HepG2 (cell line): ENCODE measurements around the gene ATP5MK. TPM values are rescaled to one million over a fixed set of nuclear protein-coding genes. Genes with fewer than 3 reads are reported as not detected.

ENCODE experiments used
- ATAC-seq: fragments of 200-7000 bp; cut with Tn5 transposase; 3 replicates; pipeline ENCODE4 v1.9.1; 2020; ENCODE audit warnings: mild to moderate bottlenecking, moderate library complexity
- BruUV-seq: library from RNA; stranded (reverse); fragments of 400-500 nt; replicated peaks from 2 replicates; lab custom pipeline; 2021; lab: Mats Ljungman, UMichigan
- CTCF ChIA-PET: fragments of 300-600 bp; formaldehyde crosslinking; extraction: SDS; loops from one replicate; lab custom pipeline; 2021; ENCODE audit warnings: low total read pairs, inconsistent platforms, low intra/inter-chr PET ratio; lab: Yijun Ruan, JAX
- POLR2A ChIA-PET: fragments of 350-600 bp; sonication (Branson Sonifier 250); formaldehyde crosslinking; loops from one replicate; lab custom pipeline; 2020; ENCODE audit warnings: antibody characterized with exemption, inconsistent platforms; lab: Yijun Ruan, JAX
- DNase-seq: peaks from one replicate; pipeline ENCODE4 v3.0.0-alpha.2; 2015; ENCODE audit warnings: low spot score
- FAIRE-seq: peaks from 3 replicates; lab custom pipeline; 2011; peaks lifted over from hg19 to GRCh38; lab: Jason Lieb, UNC
- H2AFZ ChIP-seq: one replicate; pipeline ENCODE4 v1.6.1; 2011; ENCODE audit warnings: low read length, inconsistent platforms
- H3K27ac ChIP-seq: fragments of 300-600 bp; 3 replicates; pipeline ENCODE4 v1.8.0; 2011; ENCODE audit warnings: mixed run types, mild to moderate bottlenecking, mixed read lengths, low read length, inconsistent platforms; ENCODE audit not compliant: insufficient read depth; ENCODE audit errors: extremely low read length
- H3K27me3 ChIP-seq, 2 experiments: fragments of 200-600 bp in 1 of 2; 2 replicates in 1 of 2; 3 replicates in 1 of 2; pipeline versions ENCODE4 v1.6.0 to v1.8.0; 2011; ENCODE audit warnings: low read length in 2 of 2, mild to moderate bottlenecking in 2 of 2, moderate library complexity in 2 of 2, inconsistent platforms in 1 of 2; ENCODE audit not compliant: insufficient read depth in 2 of 2, control insufficient read depth in 1 of 2
- H3K36me3 ChIP-seq, 2 experiments: fragments of 200-600 bp in 1 of 2; replicated peaks in 1 of 2; 2 replicates in 1 of 2; 3 replicates in 1 of 2; pipeline versions ENCODE4 v1.5.1 to v1.8.0; 2011; ENCODE audit warnings: low read length in 2 of 2, inconsistent platforms in 1 of 2; ENCODE audit not compliant: insufficient read depth in 2 of 2, control insufficient read depth in 1 of 2
- H3K4me1 ChIP-seq: 2 replicates; pipeline ENCODE4 v1.5.1; 2012; ENCODE audit warnings: low read length, inconsistent platforms; ENCODE audit not compliant: insufficient read depth
- H3K4me2 ChIP-seq: 2 replicates; pipeline ENCODE4 v1.6.0; 2011; ENCODE audit warnings: low read depth, low read length, inconsistent platforms
- H3K4me3 ChIP-seq, 3 experiments: fragments of 200-600 bp in 1 of 3; sonication (generic), shearing (Covaris generic) in 1 of 3; replicated peaks in 1 of 3; 2 replicates each; pipeline ENCODE4 v1.5.1; 2011 to 2016; ENCODE audit warnings: low read length in 3 of 3, inconsistent platforms in 2 of 3, low read depth in 2 of 3, mild to moderate bottlenecking in 2 of 3, control low read depth in 1 of 3, mixed read lengths in 1 of 3; ENCODE audit not compliant: insufficient read depth in 1 of 3
- H3K79me2 ChIP-seq: one replicate; pipeline ENCODE4 v1.6.1; 2011; ENCODE audit warnings: low read length, inconsistent platforms; ENCODE audit not compliant: insufficient read depth
- H3K9ac ChIP-seq: 2 replicates; pipeline ENCODE4 v1.6.0; 2011; ENCODE audit warnings: mild to moderate bottlenecking, low read depth, low read length, inconsistent platforms; ENCODE audit not compliant: insufficient read depth
- H3K9me3 ChIP-seq: 2 replicates; pipeline ENCODE4 v1.5.1; 2012; ENCODE audit warnings: mild to moderate bottlenecking, low read length
- H4K20me1 ChIP-seq: 2 replicates; pipeline ENCODE4 v1.6.0; 2011; ENCODE audit warnings: inconsistent platforms, mild to moderate bottlenecking, low read length, moderate library complexity; ENCODE audit not compliant: insufficient read depth
- HOXD1 ChIP-seq: sonication (generic); formaldehyde crosslinking; IDR thresholded peaks from 2 replicates; pipeline ENCODE4 v1.5.0; 2020; ENCODE audit warnings: missing genetic modification reagents
- NR2F6 ChIP-seq, 2 experiments: IDR thresholded peaks; 2 replicates each; pipeline ENCODE4 v1.6.1; 2016; ENCODE audit warnings: antibody characterized with exemption in 1 of 2, mild to moderate bottlenecking in 1 of 2
- REPIN1 ChIP-seq: sonication (generic); formaldehyde crosslinking; IDR thresholded peaks from 2 replicates; pipeline ENCODE4 v1.8.0; 2022; ENCODE audit warnings: missing genetic modification reagents, low read depth, mild to moderate bottlenecking, borderline replicate concordance
- ZBTB1 ChIP-seq: sonication (generic); formaldehyde crosslinking; IDR thresholded peaks from 2 replicates; pipeline ENCODE4 v1.4.0; 2020; ENCODE audit warnings: missing genetic modification reagents, borderline replicate concordance
- ZFYVE20 ChIP-seq: sonication (generic); formaldehyde crosslinking; IDR thresholded peaks from 2 replicates; pipeline ENCODE4 v1.8.0; 2023; ENCODE audit warnings: low read depth, mild to moderate bottlenecking, moderate library complexity, missing genetic modification reagents, borderline replicate concordance
- ZNF709 ChIP-seq: sonication (generic); formaldehyde crosslinking; IDR thresholded peaks from 2 replicates; pipeline ENCODE4 v1.5.0; 2020; ENCODE audit warnings: mild to moderate bottlenecking, missing genetic modification reagents
- ZNF773 ChIP-seq: sonication (generic); formaldehyde crosslinking; IDR thresholded peaks from 2 replicates; pipeline ENCODE4 v1.4.0; 2020; ENCODE audit warnings: missing genetic modification reagents, borderline replicate concordance
- WGBS: methylation state at CpG from one replicate; pipeline ENCODE4 v1.1.6; 2017; ENCODE audit warnings: low lambda C conversion rate; 5-methylcytosine and 5-hydroxymethylcytosine counted together
- in situ Hi-C: cut with HindIII; loops from 2 replicates; pipeline ENCODE4 v1.10.0; 2017; ENCODE audit warnings: low pct_unique_long_range_greater_than_20kb; ENCODE audit not compliant: extremely low pct_ligation_motif_present
- intact Hi-C: fragments of 100-400 bp; cut with micrococcal nuclease; formaldehyde crosslinking; loops from one replicate; pipeline ENCODE4 v1.10.0; 2022; ENCODE audit not compliant: unreplicated experiment
- polyA plus RNA-seq, 8 experiments: library from polyadenylated mRNA; depleted of rRNA in 3 of 8; stranded (reverse) in 7 of 8; unstranded in 1 of 8; fragments of >200 nt; fragmentation: Illumina TruSeq in 4 of 8; extraction: Trizol in 4 of 8; gene quantifications; 2 replicates each; pipeline versions ENCODE4 v1.2.1 to v1.2.3, GENCODE V29; 2011 to 2016; ENCODE audit warnings: low read depth in 4 of 8, missing spikeins in 1 of 8, mixed read lengths in 1 of 8; ENCODE audit not compliant: insufficient read depth in 1 of 8
- total RNA-seq, 5 experiments: library from RNA; depleted of rRNA; stranded (reverse); fragments of >200 nt; fragmentation: Illumina TruSeq; extraction: Trizol; gene quantifications; 2 replicates each; pipeline ENCODE4 v1.2.3, GENCODE V29; 2016; ENCODE audit warnings: low read depth in 1 of 5
- TF ChIP-seq, protein P1 (sequence below): sonication (generic); formaldehyde crosslinking; IDR thresholded peaks from 2 replicates; pipeline ENCODE4 v1.4.0; 2020; ENCODE audit warnings: mild to moderate bottlenecking, missing genetic modification reagents

ATP5MK gene
- total and polyA plus RNA-seq, 2 of the 13 experiments (the other 11 are each of a cell fraction or from before 2014, with no cell fraction given), result 312 to 517 TPM

DNA sequence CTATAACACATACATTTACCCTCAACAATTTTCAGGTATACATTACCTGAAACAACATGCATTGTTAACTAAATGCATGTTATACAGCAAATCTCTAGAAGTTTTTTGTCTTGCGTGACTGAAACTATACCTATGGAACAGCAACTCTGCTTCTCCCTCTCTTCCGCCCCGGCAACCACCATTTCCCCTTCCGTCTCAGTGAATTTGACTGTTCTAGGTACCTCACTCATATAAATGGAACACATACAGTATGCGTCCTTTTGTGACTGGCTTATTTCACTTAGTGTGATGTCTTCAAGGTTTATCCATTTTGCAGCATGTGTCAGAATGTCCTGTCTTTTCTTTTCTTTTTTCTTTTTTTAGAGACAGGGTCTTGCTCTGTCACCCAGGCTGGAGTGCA is 33.4 kb upstream of the ATP5MK start:
- Histone ChIP-seq H3K4me2 (no peak overlapping the region), H3K9ac (no peak overlapping the region), H3K36me3 (peaks cover 30 to 76% of the 10 kb centered on the region in 2 experiments), H3K9me3 (no peaks in the 10 kb centered on the region), H3K4me1 (peaks cover 7% of the 10 kb centered on the region; the same call in 1 of the 2 replicates), H4K20me1 (no peaks in the 10 kb centered on the region), H3K27ac (no peak overlapping the region), H2AFZ (no peak overlapping the region)
- CTCF ChIA-PET, result no interaction called here
- POLR2A ChIA-PET, result no interaction called here
- no TSS peak for BruUV-seq
- in situ Hi-C loops, result no loop called here
- no peak for ATAC-seq
- 98% methylated on average over 5 of the region's 5 CpGs for WGBS
- TF ChIP-seq ZBTB1 (no peak), ZFYVE20 (no peak), ZNF773 (CRISPR knock-in tag) (no peak), REPIN1 (CRISPR knock-in tag) (no peak), NR2F6 (IDR thresholded peaks at IDR 0.05) (no peak), NR2F6 (CRISPR knock-in tag; IDR thresholded peaks at IDR 0.05) (no peak), ZNF709 (CRISPR knock-in tag) (no peak)
- TF ChIP-seq, all 625 proteins: peak for 0
- FAIRE-seq (no peak), DNase-seq (no peak)
- intact Hi-C loops, result loop anchor here (5.0 kb wide), 1 partner anchor 58 kb away; no protein-coding TSS in a partner anchor
- no peaks in the 10 kb centered on the region for H3K27me3 ChIP-seq
- H3K4me3 ChIP-seq, result no peak overlapping the region
- H3K79me2 ChIP-seq, result no peaks in the 10 kb centered on the region

DNA sequence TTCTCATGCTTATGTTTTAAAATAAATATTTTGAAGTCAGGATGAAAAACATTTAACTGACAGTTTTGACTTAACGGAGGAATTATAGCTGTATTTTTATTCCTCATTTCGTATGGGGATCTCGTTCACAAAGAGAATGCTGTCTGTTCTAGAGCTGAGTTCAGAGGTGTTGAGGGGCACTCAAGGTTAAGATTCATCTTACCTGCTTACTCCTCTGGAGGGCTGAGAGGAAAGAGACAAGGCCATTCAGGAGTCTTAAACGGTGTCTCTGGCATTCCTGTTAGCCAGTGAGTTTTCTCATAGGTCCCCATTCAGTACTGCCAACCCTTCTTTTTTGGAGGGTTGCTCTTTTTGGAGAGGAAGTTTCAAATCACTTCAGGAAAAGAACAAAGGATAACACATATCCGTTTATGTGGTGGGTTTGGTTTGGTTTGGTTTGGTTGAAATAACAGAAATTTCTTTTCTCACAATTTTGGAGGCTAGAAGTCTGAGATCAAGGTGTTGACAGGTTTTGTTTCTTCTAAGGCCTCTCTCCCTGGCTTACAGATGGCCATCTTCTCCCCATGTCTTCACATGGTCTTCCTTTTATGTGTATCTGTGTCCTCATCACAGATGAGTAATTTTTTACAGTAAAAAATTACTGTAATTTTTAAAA is 32.8 kb upstream of the ATP5MK start:
- no TSS peak for BruUV-seq
- Histone ChIP-seq H4K20me1 (no peaks in the 10 kb centered on the region), H3K36me3 (peaks cover 29 to 76% of the 10 kb centered on the region in 2 experiments), H3K9ac (no peak overlapping the region), H2AFZ (no peak overlapping the region), H3K9me3 (no peaks in the 10 kb centered on the region), H3K4me1 (peaks cover 7% of the 10 kb centered on the region; the same call in 1 of the 2 replicates), H3K79me2 (no peaks in the 10 kb centered on the region), H3K27me3 (no peaks in the 10 kb centered on the region), H3K4me3 (no peak overlapping the region), H3K4me2 (no peak overlapping the region), H3K27ac (no peak overlapping the region)
- POLR2A ChIA-PET, result no interaction called here
- FAIRE-seq (no peak), ATAC-seq (no peak), DNase-seq (no peak)
- in situ Hi-C loops (no loop called here), intact Hi-C loops (no loop called here)
- TF ChIP-seq, protein P1, sequence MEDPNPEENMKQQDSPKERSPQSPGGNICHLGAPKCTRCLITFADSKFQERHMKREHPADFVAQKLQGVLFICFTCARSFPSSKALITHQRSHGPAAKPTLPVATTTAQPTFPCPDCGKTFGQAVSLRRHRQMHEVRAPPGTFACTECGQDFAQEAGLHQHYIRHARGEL, result no peak
- no peak for TF ChIP-seq HOXD1
- 93% methylated on average over 5 of the region's 5 CpGs for WGBS
- CTCF ChIA-PET, result no interaction called here
